GM19324 (cell line): Measurements from ENCODE around the gene VWF.
"Not testable (repeated sequence)": the region's sequence is repeated elsewhere in the genome, so short reads cannot be mapped to it uniquely, and the experiment has no call there.

Experiments used
- ATAC-seq: cut with Tn5 transposase; IDR thresholded peaks from one replicate; pipeline ENCODE4 v1.9.1; 2021; ENCODE audit warnings: mild to moderate bottlenecking, moderate library complexity; ENCODE audit not compliant: unreplicated experiment, low FRiP score

VWF gene

DNA sequence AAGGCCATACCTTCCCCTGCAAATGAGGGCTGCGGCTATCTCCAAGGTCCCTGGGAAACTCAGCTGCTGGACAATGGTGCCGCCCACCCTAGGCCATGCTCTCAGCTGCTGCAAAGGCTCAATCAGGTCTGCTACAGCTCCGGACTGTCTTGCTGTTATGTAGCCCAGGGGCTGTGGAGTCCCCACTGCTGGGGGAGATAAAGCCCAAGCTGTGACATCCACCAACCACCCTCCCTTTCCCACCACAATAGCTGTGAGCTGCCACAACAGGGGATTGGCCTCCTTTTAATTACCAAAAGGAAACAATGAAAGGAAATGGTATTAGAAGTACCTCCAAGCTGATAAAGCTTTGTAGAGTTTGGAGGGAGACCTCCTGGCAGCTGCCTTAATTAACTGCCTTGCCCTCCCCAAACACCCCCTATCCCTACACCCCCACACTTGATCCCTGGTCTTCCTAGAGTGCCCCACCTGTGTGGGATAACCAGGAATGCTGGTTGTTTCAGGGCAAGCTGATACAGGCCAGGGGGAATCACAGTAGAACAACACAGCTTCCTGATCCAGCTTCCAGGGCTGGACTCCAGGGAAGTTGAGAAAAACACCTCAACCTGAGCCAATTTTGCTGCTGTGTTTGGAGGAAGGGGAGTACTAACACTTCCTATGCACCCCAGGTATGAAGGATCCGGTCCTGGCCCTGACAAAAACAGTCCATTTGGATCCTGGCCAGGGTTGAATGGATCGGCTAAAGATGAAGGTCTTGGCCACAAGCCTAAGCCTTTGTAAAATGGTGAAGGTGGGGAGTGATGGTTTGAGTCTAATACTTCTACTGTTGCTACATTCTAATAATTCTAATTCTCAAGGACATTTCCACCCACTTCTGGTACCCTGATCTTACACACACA lies at the start of gene VWF:
Gene VWF (minus strand): TSS at position 260 of the 899 bp plus-strand sequence. CDS start 1,474 bp downstream, outside the sequence.
- no peak for ATAC-seq

- ATAC-seq = no peak
These were observed 48.4 kb upstream of the VWF start for GRCh38 chr12:6172862-6173261.

GRCh38 chr12:6172086-6172485 lies 47.6 kb upstream of the VWF start:
- ATAC-seq = no peak

- ATAC-seq = no peak
These were observed 47.0 kb upstream of the VWF start for GRCh38 chr12:6171409-6172015.

GRCh38 chr12:6167327-6168280 lies 43.1 kb upstream of the VWF start:
- ATAC-seq = peak; percentile 45

GRCh38 chr12:6166808-6167207 lies 42.3 kb upstream of the VWF start:
- no peak for ATAC-seq

DNA sequence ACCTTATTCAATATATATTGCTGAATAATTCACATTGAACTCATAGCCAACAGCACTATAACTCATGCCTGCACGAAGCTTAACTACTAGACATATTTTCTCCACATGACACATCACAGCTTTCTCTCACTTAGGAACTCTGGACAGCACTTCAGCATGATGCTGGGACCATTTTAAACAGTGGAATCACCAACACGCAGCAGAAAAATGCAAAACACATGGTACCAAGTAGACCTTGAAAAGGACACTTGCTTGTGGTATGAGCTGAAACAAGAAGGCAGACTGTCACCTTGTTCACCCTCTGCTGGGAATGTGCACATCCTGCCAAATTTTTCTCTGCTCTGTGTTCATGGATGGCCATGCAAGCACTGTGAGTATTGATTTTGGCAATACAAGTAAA lies 40.9 kb upstream of the VWF start:
- ATAC-seq = no peak

GRCh38 chr12:6163416-6164060 lies 39.1 kb upstream of the VWF start:
- no peak for ATAC-seq

- no peak for ATAC-seq
These were observed 36.8 kb upstream of the VWF start for GRCh38 chr12:6161124-6161882.

- not testable (repeated sequence) for ATAC-seq
These were observed 35.7 kb upstream of the VWF start for GRCh38 chr12:6160049-6160649.

- not testable (repeated sequence) for ATAC-seq
These were observed 34.9 kb upstream of the VWF start for GRCh38 chr12:6159166-6160011.

GRCh38 chr12:6158749-6159148 lies 34.3 kb upstream of the VWF start:
- ATAC-seq = no peak

DNA sequence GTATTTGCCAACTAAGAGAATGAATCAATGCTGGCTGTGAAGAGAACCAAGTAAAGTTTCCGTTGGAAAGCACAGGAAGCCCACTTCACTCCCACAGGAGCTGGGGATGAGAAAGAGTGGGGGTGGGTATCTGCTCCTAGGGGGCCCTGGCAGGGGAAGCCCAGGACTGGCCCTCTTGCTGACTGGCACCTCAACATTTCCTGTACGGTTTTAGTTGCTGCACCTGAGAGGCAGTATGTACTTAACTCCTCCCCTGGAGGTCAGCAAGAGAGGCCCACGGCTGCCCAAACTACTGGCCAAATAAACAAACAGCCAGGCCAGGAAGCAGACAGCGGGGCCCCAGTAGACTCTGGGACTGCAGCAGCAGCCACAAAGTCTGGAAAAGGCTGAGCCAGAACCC lies 33.8 kb upstream of the VWF start:
- ATAC-seq = no peak

- no peak for ATAC-seq
These were observed 33.0 kb upstream of the VWF start for GRCh38 chr12:6157482-6157881.

DNA sequence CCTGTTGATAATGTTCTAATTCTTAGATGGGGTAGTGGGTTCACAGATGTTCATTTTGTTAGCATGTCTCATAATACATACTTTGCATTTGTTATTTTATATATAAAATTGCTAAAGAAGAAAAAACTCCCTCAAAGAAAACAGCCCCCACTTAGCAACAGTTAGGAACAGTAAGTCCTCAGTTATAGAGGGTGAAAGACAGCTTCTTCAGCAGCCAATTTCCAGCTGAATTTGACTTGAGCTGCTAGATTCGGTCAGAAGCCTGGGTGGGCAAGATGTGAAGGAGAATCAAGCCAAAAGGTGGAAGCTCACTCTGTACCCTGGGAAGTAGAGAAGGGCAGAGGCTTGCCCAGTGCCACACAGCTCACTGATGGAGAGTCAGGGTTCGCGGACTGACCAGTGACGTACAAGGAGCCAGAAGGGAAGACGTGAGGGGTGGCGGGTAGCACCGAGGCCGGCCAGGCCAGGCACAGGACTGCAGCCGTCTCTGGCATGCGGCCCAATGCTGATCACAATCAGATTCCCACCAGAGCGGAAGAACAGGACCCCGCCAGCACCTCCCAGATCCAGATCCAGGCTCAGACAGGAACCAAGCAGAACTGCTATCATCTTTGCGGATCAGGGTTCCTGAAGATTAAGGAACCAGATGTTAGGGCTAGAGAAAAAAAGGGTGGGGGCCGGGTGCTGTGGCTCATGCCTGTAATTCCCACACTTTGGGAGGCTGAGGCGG lies 30.4 kb upstream of the VWF start:
- ATAC-seq = no peak

DNA sequence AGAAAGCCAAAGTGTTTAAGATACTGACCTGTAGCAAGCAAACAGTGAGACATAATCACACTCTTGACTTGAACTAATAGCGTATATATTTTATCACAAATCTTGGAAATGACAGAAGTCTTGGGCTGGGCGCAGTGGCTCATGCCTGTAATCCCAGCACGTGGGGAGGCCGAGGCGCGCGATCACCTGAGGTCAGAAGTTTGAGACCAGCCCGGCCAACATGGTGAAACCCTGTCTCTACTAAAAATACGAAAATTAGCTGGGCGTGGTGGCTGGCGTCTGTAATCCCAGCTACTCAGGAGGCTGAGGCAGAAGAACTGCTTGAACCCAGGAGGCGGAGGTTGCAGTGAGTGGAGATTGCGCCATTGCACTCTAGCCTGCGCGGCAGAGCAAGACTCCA lies 24.3 kb upstream of the VWF start:
- ATAC-seq = not testable (repeated sequence)

DNA sequence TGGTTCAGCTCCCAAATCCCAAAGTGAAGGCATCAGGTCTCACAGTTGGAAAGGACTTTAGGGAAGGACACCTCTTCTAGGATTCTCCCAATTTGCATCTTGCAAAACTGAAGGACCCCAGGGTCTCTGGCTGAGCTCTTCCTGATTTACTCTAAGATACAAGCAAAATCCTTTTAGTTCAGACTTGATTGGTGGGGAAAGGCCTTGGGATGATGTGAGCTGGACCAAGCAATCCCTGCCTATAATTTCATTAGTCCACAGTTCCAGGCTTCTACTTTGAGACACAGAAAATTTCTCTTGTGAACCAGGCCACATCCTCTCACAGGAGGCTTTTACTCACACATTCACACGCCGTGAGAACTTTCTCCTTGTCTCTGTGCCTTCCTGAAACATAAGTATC lies 23.6 kb upstream of the VWF start:
- no peak for ATAC-seq

DNA sequence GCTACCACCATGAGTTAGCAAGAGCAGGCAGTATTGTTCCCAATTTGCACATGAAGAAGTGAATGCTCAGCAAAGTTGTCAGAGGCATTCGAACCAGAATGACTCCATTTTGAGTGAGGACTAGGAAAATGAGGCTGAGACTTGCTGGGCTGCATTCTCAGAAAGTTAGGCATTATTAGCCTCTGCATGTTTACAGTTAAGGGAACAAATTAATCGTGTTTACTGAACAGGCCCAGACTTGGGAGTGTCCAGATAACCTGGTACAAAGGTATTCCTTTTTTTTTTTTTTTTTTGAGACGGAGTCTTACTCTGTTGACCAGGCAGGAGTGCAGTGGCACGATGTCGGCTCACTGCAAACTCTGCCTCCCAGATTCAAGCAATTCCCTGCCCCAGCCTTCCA lies 22.5 kb upstream of the VWF start:
- ATAC-seq = no peak
